T-helper 9 cell (primary cell): ENCODE results near the gene TRDMT1.
"Not testable (repeated sequence)": the region's sequence is repeated elsewhere in the genome, so short reads cannot be mapped to it uniquely, and the experiment has no call there.

Source experiments
- DNase-seq: peaks from one replicate; pipeline ENCODE4 v3.0.0-alpha.2; 2020

The TRDMT1 gene

DNA sequence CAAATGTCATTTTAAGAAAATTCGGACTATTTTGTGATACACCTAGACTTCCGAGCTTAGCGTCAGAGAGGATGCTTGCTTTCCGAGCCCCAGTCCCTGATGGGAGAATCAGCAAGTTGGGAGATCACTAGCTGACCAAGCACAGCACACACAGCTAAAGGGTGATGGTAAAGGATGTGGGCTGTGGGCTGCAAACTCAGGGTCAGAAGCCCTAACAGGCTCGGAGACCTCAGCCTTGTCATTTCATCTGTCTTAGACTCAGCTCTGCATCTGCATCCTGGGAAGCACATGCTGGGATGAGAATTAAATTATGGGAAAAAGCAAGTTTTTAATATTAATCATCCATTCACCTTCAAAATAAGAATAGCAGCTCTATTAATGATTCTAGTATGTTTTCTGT, 75.1 kb downstream of the TRDMT1 start:
- no peak for DNase-seq

DNA sequence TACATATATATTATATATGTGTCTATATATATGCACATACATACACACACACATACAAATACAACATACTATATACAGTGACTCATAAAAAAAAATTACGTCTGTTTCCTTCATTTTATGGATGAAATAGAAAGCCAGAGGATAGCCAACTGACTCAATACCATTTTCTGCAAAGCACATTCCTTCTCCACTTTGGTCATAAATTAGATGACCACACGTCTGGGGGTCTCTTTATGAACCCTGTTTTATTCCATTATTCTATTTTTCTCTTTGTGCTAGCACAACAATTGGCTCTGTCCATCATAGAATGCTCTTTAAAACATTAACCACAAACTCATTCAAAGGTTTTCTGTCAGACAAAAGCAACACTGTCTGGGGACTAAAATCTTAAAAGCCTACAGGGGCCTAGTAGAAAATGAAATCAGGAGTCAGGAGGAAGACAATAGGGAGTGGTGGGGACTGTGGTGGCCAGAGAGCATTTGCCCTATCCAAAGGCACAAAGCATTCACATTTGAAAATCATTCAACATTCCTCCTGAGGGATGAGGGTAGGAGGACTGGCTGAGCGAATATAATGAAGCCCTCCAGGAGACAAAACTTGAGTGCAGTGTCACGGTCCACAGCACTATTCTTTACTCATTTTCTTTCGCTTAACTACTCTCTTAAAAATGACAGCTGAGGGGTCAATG, 76.1 kb downstream of the TRDMT1 start:
- no peak for DNase-seq

DNA sequence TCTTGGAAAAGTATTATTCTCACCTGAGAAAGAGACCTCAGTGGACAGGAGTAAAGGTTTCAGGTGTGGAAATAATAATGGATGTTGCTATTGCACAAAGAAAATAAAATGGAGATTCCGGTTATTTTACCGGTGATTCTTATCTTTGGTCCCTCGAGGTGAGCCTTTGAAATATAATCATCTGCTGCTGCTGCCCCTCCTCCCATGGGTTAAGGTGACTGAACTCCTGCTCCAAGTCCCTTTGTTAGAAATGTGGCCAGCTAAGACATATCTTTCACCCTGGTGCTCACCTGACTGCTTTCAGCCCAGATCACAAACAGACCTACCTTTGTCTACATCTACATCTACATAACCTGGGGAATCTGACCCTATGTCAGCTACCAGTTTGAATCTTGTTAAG, 77.5 kb downstream of the TRDMT1 start:
- no peak for DNase-seq

DNA sequence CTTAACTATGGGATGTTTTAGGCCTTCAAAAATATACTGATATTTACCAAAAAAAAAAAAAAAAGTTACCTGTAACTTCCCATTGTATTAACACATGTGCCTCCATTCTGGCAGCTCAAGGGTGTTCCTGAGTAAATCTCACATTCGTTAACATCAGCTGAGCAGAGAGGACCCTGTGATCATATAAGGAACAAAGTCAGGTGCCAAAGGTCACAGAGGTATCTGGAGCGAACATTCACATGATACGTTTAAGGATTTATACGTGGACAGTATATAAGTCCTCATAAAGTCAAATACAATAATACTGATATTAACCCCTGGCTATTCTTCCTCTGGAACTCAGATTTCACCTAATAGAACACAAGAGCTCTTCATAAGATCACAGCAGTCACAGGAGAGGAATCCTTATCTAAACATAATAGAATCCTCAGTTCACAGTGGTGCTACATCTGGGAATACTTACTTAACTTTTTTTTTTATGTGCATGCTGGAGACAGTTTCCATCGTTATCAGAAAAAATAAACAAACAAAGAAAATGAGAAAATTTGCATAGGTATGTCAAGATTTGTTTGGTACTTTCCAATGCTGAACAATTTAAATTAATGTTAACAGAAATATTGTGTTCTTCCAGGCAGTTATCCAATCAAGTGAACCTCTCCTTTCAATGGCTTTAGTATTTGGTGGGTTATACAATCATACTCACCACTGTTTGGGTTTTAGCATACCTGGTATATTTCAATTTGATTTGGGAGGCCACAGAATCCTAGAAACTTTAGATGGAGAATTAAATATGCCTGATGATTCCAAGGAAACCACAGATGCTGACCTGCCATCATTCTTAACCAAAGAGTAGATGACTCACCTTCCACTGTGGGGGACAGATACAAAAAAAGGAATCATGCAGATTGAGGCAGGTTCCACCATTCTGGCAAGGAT, 78.5 kb downstream of the TRDMT1 start:
- no peak for DNase-seq

DNA sequence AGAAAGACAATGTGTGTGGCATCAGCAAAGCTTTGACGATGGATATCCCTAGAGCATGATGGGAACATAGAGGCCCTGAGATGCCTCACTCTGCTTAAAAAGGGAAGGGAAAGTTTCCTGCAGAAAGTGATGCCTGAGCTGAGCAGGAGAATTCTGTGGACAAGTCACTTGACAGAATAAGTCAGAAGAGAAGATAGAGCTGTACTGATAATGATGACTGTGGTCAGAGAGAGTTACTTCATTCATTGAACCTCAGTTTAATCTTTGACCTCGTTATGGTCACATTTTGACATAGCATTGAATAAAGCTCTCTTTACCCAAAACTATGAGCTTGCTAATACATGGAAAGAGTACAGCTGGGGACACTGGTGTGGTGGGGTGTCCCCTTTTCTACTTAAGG, 79.4 kb downstream of the TRDMT1 start:
- no peak for DNase-seq

DNA sequence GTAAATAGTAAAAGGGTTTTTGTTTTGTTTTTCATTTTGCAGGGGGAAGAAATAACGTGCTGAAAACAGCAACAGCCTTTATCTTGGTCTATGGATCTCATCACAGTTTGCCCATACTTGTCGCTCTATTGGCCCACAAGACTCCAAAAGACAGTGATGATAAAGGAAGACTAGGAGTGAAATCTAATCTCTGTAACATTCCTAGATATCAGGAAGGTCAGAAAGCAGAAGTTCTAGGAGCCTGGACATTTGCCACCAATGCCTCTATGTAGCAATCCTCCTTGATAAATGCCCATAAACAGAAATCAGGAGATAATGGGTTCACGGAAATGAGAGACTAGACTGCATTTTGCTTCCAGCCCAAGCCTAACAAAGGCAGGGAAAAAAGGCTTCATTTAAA, 80.8 kb downstream of the TRDMT1 start:
- DNase-seq: no peak

DNA sequence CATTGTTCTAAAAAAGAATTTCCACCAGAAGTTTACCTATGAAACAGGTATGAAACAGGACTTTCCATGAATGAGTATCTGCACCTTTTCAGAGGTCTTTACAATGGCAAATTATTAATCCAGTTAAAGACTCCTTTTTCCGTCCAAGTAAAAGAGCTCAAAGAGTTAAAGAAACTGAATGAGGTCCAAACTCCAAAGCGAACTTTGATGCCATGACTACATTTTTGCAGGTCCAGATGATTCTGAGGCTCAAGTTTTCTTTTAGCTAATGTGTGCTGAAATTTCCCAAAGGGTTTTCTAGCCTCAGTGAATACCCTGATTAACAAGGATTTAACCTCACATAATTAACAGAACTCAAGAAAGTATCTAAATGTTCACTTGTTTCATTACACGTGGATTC, 81.6 kb downstream of the TRDMT1 start:
- no peak for DNase-seq

DNA sequence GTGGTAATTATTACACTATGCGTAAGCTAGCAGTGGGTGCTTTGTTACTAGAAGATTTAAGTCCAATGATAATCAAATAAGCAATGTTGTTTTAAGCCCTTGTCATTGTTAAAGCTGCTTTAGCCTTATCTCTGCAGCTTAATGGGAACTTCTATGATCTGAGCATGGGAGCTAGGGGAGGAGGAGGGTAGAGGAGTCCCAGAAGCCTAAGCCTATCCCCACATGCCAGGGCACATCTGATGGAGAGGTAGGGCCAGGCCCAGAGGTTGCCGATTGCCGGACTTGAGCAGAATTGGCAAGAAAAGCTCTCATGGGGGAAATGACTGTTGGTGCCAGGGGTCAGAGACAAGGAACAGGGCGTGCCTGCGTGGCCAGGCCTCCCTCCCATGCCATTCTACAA, 85.3 kb downstream of the TRDMT1 start:
- DNase-seq: no peak

DNA sequence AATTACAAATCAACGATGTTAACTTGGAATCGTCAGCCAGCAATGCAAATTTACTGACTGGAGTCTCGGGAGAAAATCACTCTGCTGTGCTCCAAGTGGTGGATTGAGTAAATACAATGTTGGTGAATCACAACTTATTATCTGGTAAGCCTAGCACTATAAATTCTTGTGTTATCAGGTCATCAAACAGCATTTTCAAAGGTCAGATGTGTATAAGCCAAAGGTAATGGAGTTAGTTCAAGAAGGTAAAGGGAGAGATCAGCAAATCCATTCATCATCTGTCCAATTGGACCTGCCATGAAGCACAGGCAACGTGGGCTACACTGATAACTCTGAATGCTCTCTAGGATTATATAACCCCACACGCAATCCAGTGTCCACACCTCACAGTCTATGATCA, 85.8 kb downstream of the TRDMT1 start:
- DNase-seq: no peak

DNA sequence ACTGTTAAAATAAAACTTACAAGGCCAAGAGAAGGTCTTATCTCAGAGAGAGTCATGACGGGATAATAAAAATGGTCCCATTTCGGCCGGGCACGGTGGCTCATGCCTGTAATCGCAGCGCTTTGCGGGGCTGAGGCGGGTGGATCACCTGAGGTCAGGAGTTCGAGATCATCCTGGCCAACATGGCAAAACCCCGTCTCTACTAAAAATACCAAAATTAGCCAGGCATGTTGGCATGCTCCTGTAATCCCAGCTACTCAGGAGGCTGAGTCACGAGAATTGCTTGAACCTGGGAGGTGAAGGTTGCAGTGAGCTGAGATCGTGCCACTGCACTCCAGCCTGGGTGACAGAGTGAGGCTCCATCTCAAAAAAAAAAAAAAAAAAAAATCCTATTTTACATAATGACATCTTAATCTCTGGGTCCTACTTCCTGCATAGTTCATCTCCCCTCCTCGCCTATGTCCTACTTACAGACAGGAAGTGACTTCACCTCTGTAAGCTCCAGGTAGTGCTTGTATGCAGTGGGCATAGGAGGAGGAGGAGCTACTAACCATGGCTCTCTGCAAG, 86.5 kb downstream of the TRDMT1 start:
- DNase-seq: not testable (repeated sequence)

DNA sequence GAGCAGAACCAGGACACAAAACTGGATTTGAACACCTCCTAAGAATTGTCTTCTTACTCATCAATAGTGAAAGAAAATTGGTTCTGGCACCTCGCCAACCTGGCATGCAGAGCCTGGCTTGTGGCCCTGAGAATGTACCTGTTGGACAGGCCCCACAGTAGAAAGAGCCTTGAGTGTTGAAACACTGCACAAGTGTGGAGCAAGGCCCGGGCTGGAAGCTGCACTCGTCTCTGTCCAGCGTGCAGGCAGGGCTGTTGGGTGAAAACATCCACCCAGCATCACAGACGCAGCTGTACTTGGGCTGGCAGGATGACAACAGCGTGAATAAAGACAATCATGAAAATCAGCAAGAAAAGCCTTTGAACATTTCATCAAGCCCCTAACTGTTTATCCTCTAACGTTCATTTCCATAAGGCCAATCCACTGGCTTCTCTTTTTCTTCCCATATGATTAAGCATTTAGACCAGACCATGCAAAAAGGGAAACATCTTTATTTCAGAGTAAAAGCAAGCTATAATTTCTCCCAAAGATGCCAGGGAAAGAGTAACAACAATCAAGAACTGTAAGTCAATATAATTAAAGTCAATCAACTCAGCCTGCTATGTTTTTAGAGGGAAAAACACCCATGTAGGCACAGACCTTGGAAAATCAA, 87.5 kb downstream of the TRDMT1 start:
- no peak for DNase-seq

DNA sequence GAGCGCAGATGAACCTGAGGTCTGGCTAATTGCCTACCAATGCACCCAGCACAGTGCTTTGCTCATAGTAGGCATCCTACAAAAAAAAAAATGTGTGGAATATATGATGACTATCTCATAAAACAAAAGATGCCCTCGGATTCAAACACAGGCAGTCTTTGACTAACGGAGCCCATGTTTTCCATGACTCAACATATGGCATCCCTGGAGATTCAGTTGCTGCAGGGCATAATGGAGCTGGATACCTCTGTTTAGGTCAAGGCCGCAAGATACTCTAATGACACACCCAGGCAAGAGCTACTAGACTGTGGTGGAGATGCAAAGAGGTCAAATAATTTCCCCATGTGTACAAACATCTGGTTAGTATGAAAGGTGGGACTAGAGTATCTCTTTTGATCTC, 88.1 kb downstream of the TRDMT1 start:
- DNase-seq: no peak

DNA sequence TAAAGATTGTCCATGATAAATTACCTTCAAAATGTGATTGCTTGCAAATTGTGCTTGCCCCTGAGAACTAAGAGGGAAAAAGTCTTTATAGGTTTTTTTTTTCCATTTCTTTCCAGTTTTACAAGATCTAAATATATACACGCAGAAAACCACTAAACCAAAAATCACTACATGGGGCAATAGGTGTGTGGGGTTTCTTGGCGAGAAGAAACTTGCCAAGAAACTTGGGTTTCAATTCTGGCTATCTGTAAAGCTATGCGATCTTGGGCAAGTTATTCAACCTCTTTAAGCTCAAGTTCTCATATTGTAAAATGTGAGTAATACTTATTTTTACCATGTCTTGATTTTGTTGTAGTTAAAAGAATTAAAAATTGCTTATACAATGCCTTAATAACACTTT, 88.9 kb downstream of the TRDMT1 start:
- DNase-seq: no peak

DNA sequence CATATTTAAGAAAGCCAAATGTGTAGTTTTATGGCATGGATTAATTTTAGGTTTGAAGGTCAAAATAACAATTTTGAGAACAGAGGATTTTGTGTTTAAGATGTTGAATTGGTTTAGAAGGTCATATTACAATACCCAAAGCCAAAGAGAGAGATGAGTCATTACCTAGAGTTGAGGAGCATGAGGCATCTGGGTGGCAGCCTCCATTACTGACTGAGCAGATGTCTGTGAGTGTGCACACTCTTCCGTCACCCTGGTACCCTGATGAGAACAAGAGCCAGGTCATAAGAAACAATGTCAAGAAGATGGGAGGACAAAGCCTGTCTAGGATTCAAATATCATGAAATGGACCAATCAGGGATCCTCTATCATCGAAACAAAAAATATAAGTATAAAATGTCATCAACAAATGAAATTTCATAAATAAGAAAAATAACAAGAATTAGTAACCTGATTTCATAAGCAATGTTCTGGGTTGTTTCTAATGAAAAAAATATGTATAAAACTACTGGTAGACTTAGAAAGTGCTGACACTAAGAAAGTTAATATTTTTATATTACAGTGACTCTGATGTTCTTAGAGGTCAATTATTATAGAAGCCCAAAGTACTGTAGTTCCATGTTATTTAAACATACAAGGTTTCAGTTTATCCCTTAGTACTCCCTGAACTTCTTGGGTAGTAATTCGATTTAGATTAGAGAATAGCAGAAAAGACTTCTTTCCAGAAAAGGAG, 91.8 kb downstream of the TRDMT1 start:
- DNase-seq: no peak

DNA sequence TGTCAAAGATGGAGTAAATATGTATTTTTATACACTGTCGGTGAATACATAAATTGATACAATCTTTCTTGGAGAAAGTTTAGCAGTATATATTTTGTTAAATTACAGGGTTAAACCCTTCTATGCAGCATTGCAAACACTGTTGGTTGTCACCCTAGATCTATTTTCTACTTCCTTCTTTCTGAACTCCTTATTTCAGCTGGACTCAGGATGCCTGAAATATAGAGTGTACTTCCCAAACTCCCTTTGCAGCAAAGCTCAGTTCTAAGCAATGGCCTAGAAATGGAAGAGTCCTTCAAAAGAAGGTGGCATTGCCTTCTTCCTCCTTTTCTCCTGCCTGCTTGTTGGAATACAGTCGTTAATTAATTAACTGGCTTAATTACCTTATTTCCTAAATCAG, 92.4 kb downstream of the TRDMT1 start:
- no peak for DNase-seq

DNA sequence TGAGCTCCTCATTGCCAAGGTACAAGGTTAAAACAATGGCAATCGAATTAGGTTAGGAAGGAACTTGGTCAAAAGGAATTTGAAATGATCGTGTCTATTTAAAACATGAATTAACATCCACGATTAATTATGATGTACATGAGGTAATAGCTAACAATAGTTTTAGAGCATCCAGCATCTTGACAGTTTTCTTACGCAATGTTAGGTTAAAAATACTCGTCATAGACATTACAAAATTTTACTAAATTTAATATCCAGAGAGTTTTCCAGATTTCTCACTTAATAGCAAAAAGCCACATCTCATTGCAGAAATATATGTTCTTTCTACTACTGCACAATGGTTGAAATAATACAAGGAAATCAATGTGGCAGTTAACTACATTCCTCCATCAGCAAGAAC, 94.5 kb downstream of the TRDMT1 start:
- DNase-seq: no peak

DNA sequence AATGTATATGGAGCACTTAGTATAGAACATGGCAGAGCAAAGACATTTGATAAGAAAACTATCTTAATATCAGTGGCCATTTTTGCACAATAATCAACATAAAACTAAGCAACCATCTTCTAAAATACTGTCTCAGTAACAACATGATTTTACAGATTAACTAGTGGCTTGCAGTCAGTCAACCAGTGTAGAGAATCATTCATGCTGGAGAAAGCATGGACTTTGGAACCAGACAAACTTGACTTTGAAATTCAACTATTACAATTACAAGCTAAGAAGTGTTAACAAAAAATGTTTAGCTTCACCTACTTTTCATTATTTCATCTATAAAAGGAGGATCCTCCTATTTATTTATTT, 99.6 kb downstream of the TRDMT1 start:
- no peak for DNase-seq

DNA sequence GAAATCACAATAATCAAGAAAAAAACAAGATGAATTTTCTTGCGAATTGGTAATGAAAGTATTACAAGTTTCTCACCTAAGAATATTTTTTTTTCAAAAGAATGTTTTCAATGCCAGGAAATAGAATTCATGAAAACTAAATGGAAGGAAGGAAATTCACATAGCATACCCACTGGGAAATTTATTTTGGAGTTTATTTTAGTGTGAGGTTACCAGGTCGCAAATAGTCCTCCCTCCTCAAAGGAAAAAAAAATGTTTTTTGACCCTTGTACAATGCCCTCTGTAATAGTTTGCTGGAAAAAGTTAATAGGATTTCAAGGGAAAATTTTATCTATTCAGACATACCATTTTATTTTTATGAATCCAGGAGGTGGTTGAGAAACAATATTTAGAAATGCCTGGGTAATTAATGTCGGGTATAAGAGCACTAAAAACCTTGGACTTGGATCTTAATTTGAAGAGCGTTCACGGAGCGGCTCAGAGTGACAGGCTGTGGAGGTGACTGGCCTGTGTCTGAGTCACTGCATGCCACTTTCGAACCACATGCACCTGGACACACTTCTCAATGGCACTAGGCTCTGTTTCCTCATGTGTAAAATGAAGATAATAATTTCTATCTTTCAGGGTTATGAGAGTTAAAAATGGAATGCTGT, 100.1 kb downstream of the TRDMT1 start:
- no peak for DNase-seq

DNA sequence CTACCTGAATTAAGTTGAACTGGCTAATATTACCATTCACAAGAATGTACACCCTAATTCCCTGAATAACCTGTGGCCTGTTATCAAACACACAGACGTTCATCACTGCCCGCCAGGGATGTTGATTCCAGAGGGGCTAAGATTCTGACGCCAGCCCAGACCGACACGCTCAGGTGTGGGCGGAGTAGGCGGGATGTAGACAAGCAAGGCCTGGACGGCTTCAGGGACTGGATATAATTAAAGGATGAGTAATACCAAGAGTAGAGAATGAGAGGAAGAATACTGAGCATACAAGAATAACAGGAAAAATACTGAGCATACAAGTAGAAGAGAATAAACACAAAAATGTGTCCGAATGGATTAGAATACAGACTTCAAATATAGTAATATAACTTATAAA, 100.9 kb downstream of the TRDMT1 start:
- DNase-seq: no peak

DNA sequence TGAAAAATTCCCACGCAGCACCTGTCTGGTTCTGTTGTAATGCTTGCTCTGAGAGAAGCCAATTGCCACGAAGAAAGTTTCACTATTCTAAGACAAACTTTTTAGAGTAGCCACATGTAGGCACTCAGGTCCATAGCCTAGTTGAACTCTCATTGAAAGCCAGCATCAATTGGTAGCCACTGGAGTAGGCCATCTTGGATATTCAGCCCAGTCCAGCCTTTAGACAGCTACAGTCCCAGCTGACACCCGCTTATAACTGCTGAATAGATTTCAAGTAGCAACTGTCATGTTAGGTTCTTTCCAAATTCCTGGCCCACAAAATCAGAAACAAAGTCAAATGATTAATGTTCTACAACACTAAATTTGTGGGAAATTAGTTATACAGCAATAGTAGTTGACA, 103.5 kb downstream of the TRDMT1 start:
- DNase-seq: no peak
